HG03575 (cell line): ENCODE measurements around the gene HOXD9.

ENCODE experiments used
- ATAC-seq: cut with Tn5 transposase; IDR thresholded peaks from one replicate; pipeline ENCODE4 v1.9.1; 2021; ENCODE audit not compliant: unreplicated experiment, insufficient number of reproducible peaks, low FRiP score; ENCODE audit errors: extremely low read depth

HOXD9 gene

DNA sequence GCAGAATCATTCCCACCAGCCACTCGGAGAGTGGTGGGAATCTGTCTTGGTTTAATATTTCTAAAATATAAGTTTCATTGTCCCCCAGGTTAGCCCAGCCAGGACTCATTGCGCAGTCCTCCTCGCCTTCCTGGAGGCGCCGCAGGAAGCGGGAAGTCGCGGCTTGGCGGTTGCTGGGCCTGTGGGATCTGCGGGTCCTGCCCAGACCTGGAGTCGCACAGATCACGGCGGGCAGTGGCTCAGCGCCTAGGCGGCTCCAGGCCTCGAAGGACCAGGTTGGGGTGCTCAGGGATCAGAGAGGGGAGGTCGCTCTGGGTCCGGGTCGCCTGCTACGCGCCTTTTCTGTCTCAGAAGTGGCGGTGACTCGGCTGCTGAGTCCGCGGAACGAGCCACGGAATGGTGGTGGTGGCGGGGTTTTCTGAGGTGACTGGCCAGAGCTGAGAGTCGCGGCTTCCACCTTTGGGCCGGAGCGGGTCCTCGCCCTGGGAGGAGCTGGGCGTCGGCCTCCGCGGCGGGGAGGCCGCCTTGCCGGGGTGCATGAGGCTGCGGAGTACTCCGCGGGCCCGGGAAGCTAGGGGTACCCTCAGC, 37.2 kb downstream of the HOXD9 start:
- no peak for ATAC-seq

DNA sequence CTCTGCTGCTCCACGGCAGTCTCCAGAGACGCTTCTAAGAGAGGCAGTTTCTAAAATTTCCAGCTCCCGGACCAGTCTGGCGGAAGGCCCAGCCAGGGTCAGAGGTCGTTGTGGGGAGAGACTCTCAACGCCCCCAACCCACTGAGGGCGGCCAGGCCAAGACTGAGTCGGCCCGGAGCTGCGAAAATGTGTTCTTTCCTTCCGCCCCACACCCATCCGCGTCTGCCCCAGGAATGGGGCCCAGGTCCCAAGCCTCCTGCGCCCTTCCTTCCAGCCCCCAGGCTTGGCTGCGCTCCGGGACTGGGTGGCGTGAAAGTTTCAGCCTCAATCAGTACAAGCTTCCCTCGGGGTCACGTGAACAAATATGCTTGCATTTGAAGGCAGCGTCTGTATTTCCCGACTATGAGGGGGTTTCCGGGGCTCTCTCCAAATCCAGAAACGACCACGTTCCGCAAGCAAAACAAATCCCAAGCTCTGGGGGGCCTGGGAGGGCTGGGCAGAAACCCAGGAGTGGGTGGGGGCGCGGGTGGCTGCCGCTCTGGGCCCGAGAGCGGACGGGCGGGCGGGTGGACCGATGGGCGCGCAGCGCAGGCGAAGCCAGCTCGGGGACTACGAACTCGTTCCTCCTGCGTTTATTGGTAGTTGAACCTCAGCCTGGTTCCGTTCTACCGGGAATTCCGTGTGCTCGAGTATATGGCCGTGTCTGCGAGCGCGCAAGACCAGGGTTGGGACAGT, 37.9 kb downstream of the HOXD9 start:
- no peak for ATAC-seq

DNA sequence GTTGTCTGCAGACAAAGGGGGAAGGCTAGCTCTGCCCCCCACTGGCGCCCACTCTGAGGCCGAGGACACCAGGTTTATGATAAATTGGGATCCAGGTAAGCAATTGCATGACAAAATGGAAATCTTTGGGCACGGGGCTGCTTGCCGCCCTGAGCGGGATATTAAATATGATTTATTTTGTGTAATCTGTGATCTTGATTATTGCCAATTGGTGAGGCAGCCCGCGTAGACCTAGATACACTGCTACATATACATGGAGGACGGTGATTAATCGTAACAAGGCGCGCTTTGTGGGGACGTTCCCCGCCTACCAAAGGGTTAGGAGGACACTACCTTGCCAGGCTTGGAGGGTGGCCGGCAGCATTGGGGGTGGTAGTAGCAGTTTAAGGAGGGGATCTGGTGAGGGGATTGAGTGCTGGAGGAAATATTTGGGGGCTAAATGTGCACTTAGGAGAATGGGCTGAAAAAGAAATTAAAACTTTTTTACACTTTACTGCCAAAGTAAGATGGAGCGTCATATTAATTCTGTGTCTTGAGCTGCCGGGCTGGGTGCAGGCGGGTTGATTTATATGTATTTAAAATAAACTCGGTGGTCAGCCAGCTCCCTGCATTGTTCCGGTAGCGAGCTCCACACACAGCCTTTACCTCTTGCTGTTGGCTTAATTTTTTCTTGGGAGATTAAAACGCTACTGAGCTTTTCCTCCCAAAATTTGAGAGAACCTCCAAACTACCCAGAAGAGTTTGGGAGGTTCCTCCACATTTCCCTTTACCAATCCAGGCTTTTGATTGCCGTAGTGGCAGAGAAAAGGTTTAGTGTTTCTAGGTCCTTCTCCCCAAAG, 38.7 kb downstream of the HOXD9 start:
- ATAC-seq, result no peak

DNA sequence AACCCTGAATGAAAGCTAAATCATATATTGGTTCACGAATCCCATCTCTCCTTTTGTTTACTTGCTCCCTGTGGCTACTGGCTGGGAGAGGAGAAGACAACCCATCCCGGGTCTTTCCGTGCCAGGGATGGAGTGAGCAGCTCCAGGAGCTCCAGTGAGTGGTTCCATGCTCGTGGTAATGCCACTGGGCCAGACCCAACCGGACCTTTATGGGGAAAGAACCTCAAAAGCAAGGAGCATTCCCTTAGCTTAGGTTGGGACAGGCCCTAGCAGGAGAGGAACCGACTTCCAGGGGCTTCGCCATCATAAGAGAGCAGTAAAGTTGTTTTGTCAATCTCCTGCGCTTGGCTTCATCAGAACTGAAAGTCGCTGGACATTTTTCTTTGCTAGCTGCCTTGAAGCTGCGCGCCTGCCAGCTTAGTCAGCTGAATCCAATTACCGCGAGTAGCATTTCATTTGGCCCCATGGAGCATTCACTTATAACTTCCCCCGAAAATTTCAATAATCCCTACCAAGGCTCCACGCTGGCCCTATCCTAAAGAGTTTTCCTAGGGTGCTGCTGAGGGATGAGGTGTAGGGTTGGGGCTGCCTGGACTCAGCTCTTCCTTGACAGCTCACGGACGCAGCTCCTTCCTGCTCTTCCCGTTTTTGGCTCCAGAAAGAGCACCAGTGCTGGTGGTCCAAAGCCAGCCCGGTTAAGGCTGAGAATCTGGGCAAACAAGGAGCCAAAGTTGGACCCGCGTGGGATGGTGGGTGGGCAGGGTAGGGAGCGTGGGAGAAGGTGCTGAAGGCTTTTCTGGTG, 39.5 kb downstream of the HOXD9 start:
- no peak for ATAC-seq

DNA sequence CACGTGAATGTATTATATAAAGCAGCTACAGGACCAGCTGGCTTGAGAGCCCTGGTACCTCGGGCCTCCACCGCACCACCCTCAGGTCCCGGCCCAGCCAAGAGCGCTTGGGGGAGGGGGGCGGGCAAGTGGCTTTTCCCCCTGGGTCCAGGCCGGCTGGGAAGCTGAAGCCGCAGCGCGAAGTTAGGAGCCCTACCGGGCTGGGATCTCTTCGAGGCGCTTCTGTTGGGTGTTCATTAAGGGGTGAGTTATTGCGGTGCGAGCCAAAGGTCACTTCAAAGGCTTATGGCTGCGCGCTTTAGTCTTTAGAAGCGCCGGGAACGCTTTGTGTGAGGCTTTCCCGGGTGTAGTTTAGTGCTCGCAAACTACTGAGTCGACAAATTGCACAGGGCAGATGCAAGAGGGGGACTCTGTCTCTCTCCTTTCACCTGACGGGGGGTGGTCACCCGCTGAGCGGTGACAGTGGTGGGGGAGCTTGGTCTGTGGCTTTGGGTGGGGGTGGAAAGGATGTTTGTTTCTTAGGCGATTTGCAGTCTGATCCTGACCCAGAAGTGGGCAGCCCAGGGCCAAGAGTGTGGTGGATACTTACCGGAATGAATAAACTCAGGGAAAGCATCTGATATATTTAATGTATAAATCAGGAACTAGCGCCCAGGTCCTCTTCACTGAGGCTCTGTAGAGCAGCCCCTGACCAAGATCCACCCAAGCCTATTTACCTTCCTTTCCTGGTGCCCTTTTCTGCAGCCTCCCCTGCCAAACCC, 40.6 kb downstream of the HOXD9 start:
- ATAC-seq, result no peak

DNA sequence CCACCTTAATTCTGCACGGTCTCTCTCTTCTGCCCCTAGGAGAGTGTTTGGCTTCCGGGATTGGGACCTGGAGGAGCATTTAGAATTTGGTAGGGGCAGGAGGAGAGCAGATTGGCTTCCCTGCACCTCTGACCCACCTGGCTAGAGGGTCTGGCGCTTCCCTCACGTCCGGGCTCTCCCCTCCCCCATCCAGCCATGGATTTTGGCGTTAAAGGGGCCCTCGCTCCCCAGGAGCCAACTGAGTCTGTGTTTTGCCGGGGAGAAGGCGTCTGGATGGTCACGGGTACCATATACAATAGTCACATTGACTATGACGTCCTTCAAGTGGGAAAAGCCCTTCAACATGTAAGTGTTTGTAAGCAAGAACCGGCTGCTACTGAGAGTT, 41.1 kb downstream of the HOXD9 start:
- no peak for ATAC-seq

DNA sequence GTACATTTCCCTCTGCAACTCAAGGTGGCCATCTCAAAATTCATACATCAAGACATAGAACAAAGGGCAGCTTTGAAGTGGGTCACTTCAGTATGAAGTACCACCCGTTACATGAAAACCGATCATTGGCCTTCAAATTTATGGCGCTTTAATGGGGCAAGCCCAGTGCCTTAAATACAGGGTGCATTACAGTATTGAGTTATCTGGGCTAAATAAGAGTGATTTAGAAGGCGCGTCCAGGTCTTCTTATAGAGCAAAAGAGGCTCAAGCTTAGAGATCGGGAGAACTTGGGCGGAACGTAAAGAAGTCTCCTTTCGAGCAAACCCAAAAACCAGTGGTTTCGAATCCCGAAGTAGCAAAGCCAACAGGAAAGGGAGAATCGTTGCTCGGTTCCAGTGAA, 41.7 kb downstream of the HOXD9 start:
- ATAC-seq, result no peak

DNA sequence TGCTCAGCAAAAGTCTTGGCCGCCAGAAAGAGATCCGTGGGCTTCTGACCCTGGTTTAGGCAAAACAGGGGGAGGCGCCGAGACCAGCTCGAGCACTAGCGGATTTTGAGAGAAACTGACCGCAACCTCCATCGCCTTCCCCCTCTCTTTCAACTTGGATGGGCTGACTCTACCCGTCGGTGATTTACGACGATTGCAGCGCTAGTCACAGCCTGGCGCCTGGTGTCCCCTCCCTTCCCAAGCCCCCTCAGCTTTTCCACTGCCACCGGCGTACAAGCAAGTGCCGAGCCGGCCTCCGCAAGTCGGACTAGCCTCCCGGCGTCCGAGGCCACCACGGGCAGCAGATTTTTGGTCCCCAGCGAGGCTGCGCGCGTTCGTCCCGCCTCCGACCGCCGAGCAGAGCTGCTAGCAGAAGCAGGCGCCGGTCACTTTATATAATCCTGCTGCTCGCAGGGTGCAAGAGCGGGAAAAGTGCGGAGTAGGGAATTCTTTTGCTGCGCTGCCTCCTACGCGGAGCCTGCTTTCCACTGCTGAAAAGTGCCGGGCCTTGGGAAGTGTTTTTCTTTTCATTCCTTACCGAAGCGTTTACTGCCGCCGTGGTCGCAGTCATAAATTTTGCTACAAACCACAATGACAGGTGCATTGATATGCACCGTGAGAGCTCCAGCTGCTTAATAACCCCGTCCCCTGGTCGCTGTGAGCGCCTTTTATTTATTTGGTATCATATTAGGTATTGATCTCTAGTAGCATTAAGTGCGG, 42.3 kb downstream of the HOXD9 start:
- no peak for ATAC-seq

DNA sequence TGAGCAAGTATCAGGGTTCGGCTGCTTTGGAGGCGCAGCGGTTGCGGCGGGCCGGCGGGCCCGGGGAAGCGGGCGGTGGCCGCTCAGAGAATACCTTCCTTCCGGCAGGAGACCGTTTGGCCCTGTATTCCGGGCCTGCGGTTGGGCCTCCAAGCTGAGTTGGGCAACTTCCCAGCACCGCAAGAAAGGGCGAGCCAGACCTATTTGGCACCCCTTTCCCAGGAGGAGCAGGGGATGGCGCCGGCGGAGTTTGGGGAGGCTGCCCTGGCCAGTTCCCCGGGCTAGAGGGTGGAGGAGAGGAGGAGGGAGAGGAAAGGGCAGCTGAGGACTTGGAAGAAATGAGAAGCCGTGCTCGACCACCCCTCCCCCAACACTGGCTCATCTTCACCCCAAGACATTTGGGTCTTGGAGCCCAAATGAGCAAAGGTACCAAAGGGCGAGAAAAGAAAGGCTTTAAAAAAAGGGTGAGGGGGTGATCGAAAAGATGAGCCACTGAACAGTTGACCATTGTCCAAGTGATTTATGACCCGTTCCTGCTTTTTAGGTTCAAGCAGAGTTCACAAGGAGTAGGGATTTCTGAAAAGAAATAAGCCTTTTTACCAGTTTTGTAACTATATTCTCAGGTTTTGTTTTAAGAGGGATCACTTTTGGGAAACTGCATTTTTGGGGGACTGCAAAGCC, 43.0 kb downstream of the HOXD9 start:
- ATAC-seq, result no peak

DNA sequence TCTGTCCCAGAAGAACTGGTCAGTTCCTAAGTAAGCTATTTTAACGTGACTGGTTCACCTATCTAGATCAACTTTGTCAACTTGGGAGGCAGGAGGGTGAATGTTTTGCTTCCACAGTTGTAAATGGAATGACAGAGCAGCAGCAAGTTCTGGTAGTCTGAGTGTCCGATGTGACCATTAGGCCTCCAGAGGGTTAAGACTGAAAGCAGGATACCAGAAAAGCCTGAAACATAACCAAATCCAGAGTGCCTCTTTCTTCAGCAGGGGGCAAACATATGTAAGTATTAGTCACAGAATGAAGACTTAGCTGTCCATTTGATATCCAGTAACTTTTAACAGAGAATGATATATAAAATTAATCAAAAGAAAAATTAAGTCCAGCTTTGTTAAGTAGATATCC, 43.8 kb downstream of the HOXD9 start:
- no peak for ATAC-seq

DNA sequence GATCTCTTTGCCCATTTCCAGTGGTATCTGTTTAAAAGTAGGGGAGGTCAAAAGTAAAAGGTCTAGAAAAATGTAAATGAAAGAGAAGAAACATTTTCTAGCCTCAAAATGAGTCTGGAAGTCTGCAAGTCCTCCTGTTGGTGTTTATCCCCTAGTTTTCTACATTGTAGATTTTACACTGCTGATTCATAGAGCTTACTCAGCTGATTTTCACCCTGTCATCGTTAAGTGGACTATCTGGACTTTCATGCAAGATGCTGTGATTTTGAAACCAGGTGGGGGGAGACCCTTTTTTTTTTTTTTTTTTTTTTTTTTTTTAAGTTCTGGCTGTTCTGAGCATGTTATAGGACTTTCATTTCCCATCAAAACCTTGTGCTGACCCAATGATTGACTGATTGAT, 44.9 kb downstream of the HOXD9 start:
- ATAC-seq, result no peak

DNA sequence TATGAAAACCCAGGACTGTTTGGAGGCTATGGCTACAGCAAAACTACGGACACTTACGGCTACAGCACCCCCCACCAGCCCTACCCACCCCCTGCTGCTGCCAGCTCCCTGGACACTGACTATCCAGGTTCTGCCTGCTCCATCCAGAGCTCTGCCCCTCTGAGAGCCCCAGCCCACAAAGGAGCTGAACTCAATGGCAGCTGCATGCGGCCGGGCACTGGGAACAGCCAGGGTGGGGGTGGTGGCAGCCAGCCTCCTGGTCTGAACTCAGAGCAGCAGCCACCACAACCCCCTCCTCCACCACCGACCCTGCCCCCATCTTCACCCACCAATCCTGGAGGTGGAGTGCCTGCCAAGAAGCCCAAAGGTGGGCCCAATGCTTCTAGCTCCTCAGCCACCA, 46.7 kb downstream of the HOXD9 start:
- no peak for ATAC-seq

DNA sequence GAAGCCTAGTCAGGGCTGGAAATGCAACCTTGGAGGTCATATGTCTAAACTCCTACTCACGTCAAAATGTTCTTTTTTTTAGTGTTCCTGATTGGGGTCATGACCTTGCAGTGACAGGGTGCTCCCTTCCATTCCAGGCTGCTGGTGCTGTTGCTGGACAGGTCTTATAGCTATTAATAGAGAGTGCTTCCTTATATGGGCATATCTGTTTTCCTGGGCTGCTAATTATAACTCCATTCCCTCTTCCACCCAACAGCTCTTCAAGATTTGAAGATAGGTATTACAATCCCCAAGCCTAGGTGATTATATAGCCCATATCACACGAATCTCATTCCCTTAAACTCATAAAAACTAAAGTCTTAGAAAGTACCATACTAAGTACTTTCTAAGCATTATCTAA, 47.2 kb downstream of the HOXD9 start:
- ATAC-seq, result no peak

DNA sequence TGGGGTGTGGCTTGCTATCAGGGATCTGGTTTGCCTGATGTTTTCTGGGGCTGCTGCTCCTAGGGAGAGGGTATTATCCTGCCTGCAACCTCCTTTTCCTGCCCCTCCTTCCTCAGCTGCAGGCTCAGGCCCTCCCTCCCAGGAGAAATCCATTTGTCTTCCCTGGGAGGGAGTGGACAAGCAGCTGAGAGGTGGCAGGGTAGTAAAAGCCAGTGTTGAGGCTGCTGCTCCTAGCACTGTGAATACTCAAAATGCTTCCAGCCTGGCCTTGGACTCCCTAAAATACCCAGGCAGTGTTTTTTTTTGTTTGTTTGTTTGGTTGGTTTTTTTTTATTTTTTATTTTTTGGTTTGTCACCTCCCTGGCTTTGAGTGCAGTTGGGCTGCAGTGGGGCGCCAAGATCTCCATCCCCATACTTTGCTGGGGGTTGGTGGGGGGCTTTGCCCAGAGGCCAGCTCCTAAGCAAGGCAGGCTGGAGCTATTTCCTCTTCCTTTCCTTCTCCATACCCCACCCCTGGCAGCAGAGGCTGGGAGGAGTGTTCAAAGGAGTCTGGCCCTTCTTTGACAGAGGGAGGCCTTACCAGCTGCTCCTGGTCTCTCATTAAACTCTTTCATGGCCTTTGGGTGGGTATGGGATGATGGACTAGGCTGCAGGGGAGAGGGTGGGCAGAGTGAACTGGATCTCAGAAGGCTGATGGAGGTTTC, 48.2 kb downstream of the HOXD9 start:
- ATAC-seq, result no peak

DNA sequence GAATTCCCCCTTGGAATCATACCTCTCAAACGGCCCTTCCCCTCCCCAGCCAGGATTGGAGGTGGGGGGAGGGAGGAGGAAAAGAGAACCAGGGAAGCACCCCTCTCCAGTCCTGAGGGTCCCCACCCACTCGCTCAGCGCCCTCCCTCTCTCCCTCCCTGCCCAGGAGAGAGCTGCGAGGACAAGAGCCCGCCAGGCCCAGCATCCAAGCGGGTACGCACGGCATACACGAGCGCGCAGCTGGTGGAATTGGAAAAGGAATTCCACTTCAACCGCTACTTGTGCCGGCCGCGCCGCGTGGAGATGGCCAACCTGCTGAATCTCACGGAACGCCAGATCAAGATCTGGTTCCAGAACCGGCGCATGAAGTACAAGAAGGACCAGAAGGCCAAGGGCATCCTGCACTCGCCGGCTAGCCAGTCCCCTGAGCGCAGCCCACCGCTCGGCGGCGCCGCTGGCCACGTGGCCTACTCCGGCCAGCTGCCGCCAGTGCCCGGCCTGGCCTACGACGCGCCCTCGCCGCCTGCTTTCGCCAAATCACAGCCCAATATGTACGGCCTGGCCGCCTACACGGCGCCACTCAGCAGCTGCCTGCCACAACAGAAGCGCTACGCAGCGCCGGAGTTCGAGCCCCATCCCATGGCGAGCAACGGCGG, 49.0 kb downstream of the HOXD9 start:
- no peak for ATAC-seq

DNA sequence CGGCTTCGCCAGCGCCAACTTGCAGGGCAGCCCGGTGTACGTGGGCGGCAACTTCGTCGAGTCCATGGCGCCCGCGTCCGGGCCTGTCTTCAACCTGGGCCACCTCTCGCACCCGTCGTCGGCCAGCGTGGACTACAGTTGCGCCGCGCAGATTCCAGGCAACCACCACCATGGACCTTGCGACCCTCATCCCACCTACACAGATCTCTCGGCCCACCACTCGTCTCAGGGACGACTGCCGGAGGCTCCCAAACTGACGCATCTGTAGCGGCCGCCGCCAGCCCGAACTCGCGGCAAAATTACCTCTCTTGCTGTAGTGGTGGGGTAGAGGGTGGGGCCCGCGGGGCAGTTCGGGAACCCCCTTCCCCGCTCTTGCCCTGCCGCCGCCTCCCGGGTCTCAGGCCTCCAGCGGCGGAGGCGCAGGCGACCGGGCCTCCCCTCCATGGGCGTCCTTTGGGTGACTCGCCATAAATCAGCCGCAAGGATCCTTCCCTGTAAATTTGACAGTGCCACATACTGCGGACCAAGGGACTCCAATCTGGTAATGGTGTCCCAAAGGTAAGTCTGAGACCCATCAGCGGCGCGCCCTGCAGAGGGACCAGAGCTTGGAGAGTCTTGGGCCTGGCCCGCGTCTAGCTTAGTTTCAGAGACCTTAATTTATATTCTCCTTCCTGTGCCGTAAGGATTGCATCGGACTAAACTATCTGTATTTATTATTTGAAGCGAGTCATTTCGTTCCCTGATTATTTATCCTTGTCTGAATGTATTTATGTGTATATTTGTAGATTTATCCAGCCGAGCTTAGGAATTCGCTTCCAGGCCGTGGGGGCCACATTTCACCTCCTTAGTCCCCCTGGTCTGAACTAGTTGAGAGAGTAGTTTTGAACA, 49.7 kb downstream of the HOXD9 start:
- no peak for ATAC-seq
